SK-N-MC (cell line): ENCODE results near the gene RTTN.

Experiments
- EZH2 ChIP-seq: fragments of 200-600 bp; sonication (generic); IDR thresholded peaks from one replicate; pipeline ENCODE4 v1.6.1; 2017; ENCODE audit warnings: antibody characterized with exemption
- FOXP2 ChIP-seq: optimal IDR thresholded peaks from 2 replicates; pipeline ENCODE3; 2011; ENCODE audit warnings: mild to moderate bottlenecking, moderate library complexity; ENCODE audit not compliant: insufficient read depth; ENCODE audit errors: extremely low read length, control extremely low read depth
- POLR2AphosphoS5 ChIP-seq: IDR thresholded peaks from 2 replicates; pipeline ENCODE4 v1.6.1; 2012; ENCODE audit warnings: mild to moderate bottlenecking, low read depth, low read length, borderline replicate concordance

DNA sequence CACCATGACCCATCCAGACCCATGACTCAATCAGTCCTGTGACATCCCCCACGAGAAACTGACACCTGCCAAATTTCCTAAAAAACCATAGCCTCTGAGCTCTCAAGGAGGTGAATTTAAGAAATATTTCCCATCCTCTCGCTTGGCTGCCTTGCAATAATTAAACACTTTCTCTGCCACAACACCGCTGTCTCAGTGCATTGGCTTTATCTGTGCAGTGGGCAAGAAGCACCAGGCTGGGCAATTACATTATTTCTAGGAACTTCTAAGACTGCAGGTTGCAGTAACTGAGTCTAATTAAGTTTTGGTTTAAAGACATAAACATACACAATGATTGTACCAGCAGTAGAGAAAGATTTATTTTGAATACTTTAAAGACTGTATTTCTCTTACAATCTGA is 22.0 kb upstream of the RTTN start:
- TF ChIP-seq POLR2AphosphoS5 (no peak), EZH2 (no peak), FOXP2 (no peak)
